ENCODE data around the gene MARCHF9.
"Not testable (repeated sequence)": the region's sequence is repeated elsewhere in the genome, so short reads cannot be mapped to it uniquely, and the experiment has no call there.

Gene MARCHF9

DNA sequence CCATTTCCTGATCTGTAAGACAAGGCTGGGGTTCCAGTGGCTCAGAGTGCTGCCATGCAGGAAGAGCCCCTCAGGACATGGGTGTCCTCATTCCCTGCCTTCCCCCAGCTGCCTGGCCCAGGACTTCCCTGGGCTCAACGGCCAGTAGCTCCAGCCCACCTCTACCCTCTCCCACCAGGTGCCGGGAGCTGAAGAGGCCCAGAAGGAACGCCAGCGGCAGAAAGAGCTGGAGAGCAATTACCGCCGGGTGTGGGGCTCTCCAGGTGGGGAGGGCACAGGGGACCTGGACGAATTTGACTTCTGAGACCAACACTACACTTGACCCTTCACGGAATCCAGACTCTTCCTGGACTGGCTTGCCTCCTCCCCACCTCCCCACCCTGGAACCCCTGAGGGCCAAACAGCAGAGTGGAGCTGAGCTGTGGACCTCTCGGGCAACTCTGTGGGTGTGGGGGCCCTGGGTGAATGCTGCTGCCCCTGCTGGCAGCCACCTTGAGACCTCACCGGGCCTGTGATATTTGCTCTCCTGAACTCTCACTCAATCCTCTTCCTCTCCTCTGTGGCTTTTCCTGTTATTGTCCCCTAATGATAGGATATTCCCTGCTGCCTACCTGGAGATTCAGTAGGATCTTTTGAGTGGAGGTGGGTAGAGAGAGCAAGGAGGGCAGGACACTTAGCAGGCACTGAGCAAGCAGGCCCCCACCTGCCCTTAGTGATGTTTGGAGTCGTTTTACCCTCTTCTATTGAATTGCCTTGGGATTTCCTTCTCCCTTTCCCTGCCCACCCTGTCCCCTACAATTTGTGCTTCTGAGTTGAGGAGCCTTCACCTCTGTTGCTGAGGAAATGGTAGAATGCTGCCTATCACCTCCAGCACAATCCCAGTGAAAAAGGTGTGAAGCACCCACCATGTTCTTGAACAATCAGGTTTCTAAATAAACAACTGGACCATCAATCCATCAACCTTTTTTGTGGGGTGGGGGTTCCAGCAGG, 34.0 kb upstream of the MARCHF9 start:
- DNase-seq (no peak), ATAC-seq (no peak)
- Mint-ChIP-seq H3K4me3 (no peak overlapping the region), H3K27ac (no peak overlapping the region), H3K4me1 (no peaks in the 10 kb centered on the region), H3K9me3 (no peaks in the 10 kb centered on the region), H3K27me3 (no peaks in the 10 kb centered on the region), H3K36me3 (ENCODE audit: low read depth) (peaks cover 19% of the 10 kb centered on the region)

GRCh38 chr12:57721846-57722608, 32.9 kb upstream of the MARCHF9 start:
- H3K36me3 Mint-ChIP-seq (ENCODE audit: low read depth) = peaks cover 20% of the 10 kb centered on the region
- H3K27ac Mint-ChIP-seq, H3K4me3 Mint-ChIP-seq, H3K27me3 Mint-ChIP-seq, DNase-seq, ATAC-seq, H3K4me1 Mint-ChIP-seq, H3K9me3 Mint-ChIP-seq: not testable (repeated sequence)

DNA sequence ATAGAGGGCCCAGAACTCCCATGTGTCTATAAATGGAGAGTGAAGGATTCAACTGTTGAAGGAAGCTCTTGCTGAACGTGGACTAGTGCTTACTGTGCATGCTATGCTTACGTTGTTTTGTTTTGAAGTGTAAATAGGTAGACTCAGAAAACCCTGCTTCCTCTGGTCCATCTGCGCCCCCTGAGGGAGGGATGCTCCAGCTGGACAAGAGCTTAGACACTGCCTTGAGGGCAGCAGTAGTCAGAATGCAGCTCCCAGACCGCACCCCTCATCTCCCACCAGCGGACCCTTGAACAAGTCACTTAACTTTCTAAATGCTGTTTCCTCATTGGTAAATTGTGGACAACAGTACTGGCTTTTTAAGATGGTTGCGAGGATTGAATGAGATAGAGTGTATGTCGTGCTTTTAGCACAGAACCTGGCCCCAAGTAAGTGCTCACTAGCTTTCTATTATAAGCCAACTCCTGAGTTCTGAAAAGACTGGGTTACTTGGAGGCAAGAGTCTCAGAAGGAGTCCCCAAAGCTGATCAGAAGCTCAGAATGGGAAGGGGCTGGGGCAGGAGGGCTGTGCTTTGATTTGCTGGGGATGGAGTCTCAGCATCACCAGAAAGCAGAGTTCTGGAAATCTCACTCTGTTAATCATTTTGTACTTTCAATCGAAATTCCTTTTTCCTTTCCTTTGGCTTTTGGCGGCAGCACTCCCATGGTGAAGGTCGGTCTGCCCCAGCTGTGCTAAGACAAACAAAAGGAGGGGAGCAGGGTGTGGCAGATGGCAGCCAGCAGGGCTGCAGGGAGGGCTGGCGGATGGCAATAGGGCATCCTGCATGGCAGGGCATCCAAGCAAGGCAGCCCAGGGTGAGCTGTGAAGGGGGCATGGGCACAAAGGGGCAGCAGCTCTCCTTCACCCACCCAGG, 31.9 kb upstream of the MARCHF9 start:
- H3K9me3 Mint-ChIP-seq = no peaks in the 10 kb centered on the region
- no peaks in the 10 kb centered on the region for H3K4me1 Mint-ChIP-seq
- H3K27me3 Mint-ChIP-seq = no peaks in the 10 kb centered on the region
- no peak overlapping the region for H3K27ac Mint-ChIP-seq
- DNase-seq (no peak), ATAC-seq (no peak)
- no peak overlapping the region for H3K4me3 Mint-ChIP-seq
- H3K36me3 Mint-ChIP-seq (ENCODE audit: low read depth) = peaks cover 18% of the 10 kb centered on the region

- Mint-ChIP-seq H3K27me3 (no peaks in the 10 kb centered on the region), H3K27ac (no peak overlapping the region), H3K36me3 (ENCODE audit: low read depth) (peaks cover 17% of the 10 kb centered on the region), H3K4me1 (no peaks in the 10 kb centered on the region), H3K9me3 (no peaks in the 10 kb centered on the region), H3K4me3 (no peak overlapping the region)
- DNase-seq (no peak), ATAC-seq (no peak)
Observed at GRCh38 chr12:57723630-57723962, 31.3 kb upstream of the MARCHF9 start.

DNA sequence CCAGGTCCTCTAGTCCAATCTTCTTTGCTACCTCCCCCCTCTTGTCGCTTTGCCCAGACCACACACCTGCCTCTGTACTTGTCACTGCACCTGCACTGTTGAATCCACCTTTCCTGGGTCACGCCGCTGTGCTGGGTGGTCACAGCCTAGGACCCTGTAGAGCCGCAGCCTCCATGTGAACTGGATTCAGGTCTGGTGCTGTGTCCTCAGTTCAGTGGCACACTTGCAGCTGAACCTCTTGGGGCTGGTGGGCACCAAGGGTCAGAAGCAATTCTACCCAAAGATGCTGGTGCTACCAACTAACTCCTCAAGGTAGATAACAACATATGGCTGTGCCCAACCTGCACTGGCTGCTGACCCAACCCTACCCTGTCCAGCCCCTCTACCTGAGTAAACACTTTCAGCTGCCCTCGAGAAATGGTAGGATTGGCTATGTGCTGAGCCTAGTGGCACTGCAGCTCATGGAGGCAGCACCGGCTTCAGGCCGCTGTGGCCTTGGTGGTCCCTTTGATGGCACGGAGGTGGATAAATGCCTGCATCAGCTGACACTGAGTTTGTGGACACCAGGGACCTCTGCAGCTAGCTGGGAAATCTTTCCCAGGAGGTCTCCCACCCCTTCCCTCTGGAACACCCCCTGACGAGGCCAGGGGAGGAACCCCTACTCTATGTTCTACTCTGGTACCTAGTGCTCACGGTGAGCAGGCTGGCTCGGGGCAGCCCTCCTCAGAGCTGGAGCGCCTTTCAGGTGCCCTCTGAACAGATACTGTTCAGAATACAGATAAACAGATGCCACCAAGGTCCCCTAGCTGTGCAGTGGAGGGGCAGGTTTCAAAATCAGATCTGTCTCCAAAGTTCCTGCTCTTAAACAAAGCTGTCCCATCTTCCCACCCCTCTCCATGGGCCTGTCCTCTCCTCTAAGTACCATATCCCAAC, 30.6 kb upstream of the MARCHF9 start:
- no peak overlapping the region for H3K4me3 Mint-ChIP-seq
- ATAC-seq (no peak), DNase-seq (no peak)
- no peaks in the 10 kb centered on the region for H3K4me1 Mint-ChIP-seq
- no peaks in the 10 kb centered on the region for H3K9me3 Mint-ChIP-seq
- H3K36me3 Mint-ChIP-seq (ENCODE audit: low read depth) = peaks cover 13% of the 10 kb centered on the region
- H3K27ac Mint-ChIP-seq = no peak overlapping the region
- H3K27me3 Mint-ChIP-seq = no peaks in the 10 kb centered on the region

GRCh38 chr12:57724936-57725740, 29.8 kb upstream of the MARCHF9 start:
- Mint-ChIP-seq H3K27me3 (no peaks in the 10 kb centered on the region), H3K9me3 (no peaks in the 10 kb centered on the region), H3K4me3 (no peak overlapping the region), H3K4me1 (no peaks in the 10 kb centered on the region), H3K36me3 (ENCODE audit: low read depth) (peaks cover 11% of the 10 kb centered on the region), H3K27ac (no peak overlapping the region)
- DNase-seq = no peak
- ATAC-seq = no peak

DNA sequence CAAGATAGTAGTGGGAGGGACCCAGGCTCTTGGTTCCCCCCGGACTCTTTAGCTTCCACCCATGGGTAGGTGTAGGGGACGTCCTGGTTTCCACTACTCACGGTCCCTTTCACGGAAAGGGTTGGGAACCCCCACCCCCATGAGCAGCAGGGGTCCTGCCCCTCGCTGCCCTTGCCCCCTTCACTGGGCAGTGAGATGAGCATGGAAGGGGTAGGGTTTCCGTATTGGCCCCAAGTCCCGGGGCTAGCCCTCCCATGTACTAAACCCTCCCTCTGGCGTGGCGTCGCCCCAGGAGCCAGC, 29.1 kb upstream of the MARCHF9 start:
- ATAC-seq = no peak
- H3K27ac Mint-ChIP-seq = no peak overlapping the region
- peaks cover 14% of the 10 kb centered on the region for H3K36me3 Mint-ChIP-seq (ENCODE audit: low read depth)

DNA sequence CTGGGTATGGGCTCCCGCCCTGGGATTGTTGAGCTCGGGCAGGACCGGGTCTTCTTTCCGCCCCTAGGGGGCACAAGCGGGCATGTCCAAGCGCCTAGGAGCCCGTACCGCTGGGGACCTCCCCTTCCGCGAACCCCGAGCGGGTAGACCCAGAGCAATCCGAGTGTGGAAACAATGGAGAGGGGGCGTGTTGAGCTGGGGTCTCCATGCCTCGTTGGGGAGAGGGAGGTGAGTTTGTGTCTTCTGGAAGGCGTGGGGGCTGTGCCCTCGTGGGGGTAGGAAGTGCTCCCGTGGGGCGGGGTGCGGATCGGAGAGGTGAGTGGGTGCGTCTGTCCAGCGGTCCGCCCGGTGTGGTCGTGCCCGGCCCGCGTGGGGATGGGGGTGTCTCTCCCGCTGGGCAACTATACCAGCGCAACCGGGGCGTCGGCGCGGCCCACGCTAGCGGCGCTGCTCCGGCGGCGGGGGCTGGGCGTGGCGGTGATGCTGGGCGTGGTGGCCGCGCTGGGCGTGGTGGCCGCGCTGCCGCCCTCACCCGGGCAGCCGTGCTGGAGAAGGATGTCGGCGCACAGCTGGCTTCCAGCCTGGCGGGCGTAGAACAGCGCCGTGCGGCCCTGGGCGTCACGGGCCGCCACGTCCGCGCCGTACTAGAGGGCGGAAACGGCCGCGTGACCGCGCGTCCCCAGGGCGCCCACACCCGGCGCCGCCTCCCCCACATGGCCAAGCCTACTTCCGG, 28.6 kb upstream of the MARCHF9 start:
- DNase-seq (peak; percentile 35), ATAC-seq (no peak)
- H3K27ac Mint-ChIP-seq = no peak overlapping the region
- H3K9me3 Mint-ChIP-seq = no peaks in the 10 kb centered on the region
- no peak overlapping the region for H3K4me3 Mint-ChIP-seq
- H3K36me3 Mint-ChIP-seq (ENCODE audit: low read depth) = peaks cover 15% of the 10 kb centered on the region
- no peaks in the 10 kb centered on the region for H3K27me3 Mint-ChIP-seq
- H3K4me1 Mint-ChIP-seq = no peaks in the 10 kb centered on the region

More for the DNA sequence above, 29.1 kb upstream of the MARCHF9 start:
- H3K27me3 Mint-ChIP-seq = no peaks in the 10 kb centered on the region
- no peaks in the 10 kb centered on the region for H3K4me1 Mint-ChIP-seq
- DNase-seq = no peak
- H3K4me3 Mint-ChIP-seq = no peak overlapping the region
- no peaks in the 10 kb centered on the region for H3K9me3 Mint-ChIP-seq

GRCh38 chr12:57726884-57727757, 27.8 kb upstream of the MARCHF9 start:
- H3K27ac Mint-ChIP-seq = no peak overlapping the region
- H3K36me3 Mint-ChIP-seq (ENCODE audit: low read depth) = peaks cover 21% of the 10 kb centered on the region
- H3K4me1 Mint-ChIP-seq = no peaks in the 10 kb centered on the region
- H3K27me3 Mint-ChIP-seq = no peaks in the 10 kb centered on the region
- no peaks in the 10 kb centered on the region for H3K9me3 Mint-ChIP-seq
- no peak overlapping the region for H3K4me3 Mint-ChIP-seq
- ATAC-seq (no peak), DNase-seq (peak; percentile 1)

GRCh38 chr12:57727758-57728395, 27.0 kb upstream of the MARCHF9 start:
- Mint-ChIP-seq H3K27ac (no peak overlapping the region), H3K9me3 (no peaks in the 10 kb centered on the region), H3K27me3 (no peaks in the 10 kb centered on the region), H3K36me3 (ENCODE audit: low read depth) (peaks cover 25% of the 10 kb centered on the region), H3K4me1 (no peaks in the 10 kb centered on the region), H3K4me3 (no peak overlapping the region)
- DNase-seq (peak; percentile 1), ATAC-seq (no peak)

GRCh38 chr12:57729321-57729844, 25.5 kb upstream of the MARCHF9 start:
- no peak for DNase-seq

More at GRCh38 chr12:57729321-57729844, 25.5 kb upstream of the MARCHF9 start:
- no peak for ATAC-seq
- no peaks in the 10 kb centered on the region for H3K4me1 Mint-ChIP-seq
- H3K9me3 Mint-ChIP-seq = no peaks in the 10 kb centered on the region
- H3K27me3 Mint-ChIP-seq = no peaks in the 10 kb centered on the region
- peaks cover 27% of the 10 kb centered on the region for H3K36me3 Mint-ChIP-seq (ENCODE audit: low read depth)
- no peak overlapping the region for H3K4me3 Mint-ChIP-seq
- H3K27ac Mint-ChIP-seq = no peak overlapping the region
